HG03280 (cell line): ENCODE data around the gene VTN.

Source experiments
- ATAC-seq: cut with Tn5 transposase; IDR thresholded peaks from one replicate; pipeline ENCODE4 v1.9.1; 2021; ENCODE audit warnings: mild to moderate bottlenecking, moderate library complexity; ENCODE audit not compliant: unreplicated experiment

The VTN gene

GRCh38 chr17:28324267-28324745 is 45.8 kb downstream of the VTN start:
- ATAC-seq, result no peak

GRCh38 chr17:28320215-28321061 is 49.7 kb downstream of the VTN start:
- no peak for ATAC-seq

- ATAC-seq, result no peak
These were observed 50.5 kb downstream of the VTN start for GRCh38 chr17:28319598-28319935.

GRCh38 chr17:28318759-28319597 is 51.1 kb downstream of the VTN start, which contains the start of gene TMEM97:
Gene TMEM97 (plus strand): TSS chr17:28319200. CDS start chr17:28319240, 40 bp downstream.
- ATAC-seq, result peak; percentile 95

- peak; percentile 5 for ATAC-seq
These were observed 51.9 kb downstream of the VTN start for GRCh38 chr17:28317966-28318758.
